IMR-90 (cell line): Measurements from ENCODE around the gene DGKB. TPM values are rescaled to one million over a fixed set of nuclear protein-coding genes. Genes with fewer than 3 reads are reported as not detected.

Experiments
- ATAC-seq: fragments of 200-7000 bp; cut with Tn5 transposase; 2 replicates; pipeline ENCODE4 v1.9.1; 2020; ENCODE audit warnings: low read depth, mild to moderate bottlenecking, moderate library complexity
- BruUV-seq: library from RNA; stranded (reverse); fragments of 400-500 nt; replicated peaks from 2 replicates; lab custom pipeline; 2021; lab: Mats Ljungman, UMichigan
- CTCF ChIA-PET: fragments of 300-600 bp; formaldehyde crosslinking; extraction: SDS; loops from one replicate; lab custom pipeline; 2021; ENCODE audit warnings: antibody characterized with exemption; lab: Yijun Ruan, JAX
- POLR2A ChIA-PET: fragments of 300-600 bp; sonication (Branson Sonifier 250); formaldehyde crosslinking; loops from one replicate; lab custom pipeline; 2022; ENCODE audit warnings: antibody characterized with exemption; ENCODE audit not compliant: unreplicated experiment; lab: Charles Lee
- DNase-seq: peaks from one replicate; pipeline ENCODE4 v3.0.0; 2013
- H2AFZ ChIP-seq: replicated peaks from 2 replicates; pipeline ENCODE3; 2013; ENCODE audit warnings: low read length, mild to moderate bottlenecking; ENCODE audit not compliant: poor library complexity
- H2AK5ac ChIP-seq: 2 replicates; pipeline ENCODE4 v1.6.1; 2013; ENCODE audit warnings: low read depth, low read length, inconsistent platforms
- H2AK9ac ChIP-seq: replicated peaks from 2 replicates; pipeline ENCODE3; 2013; ENCODE audit warnings: mild to moderate bottlenecking, low read depth, low read length, moderate library complexity; ENCODE audit not compliant: poor library complexity
- H2BK120ac ChIP-seq: 2 replicates; pipeline ENCODE4 v1.6.1; 2013; ENCODE audit warnings: low read depth, low read length, inconsistent platforms
- H2BK15ac ChIP-seq: 3 replicates; pipeline ENCODE4 v1.6.1; 2013; ENCODE audit warnings: low read depth, low read length, inconsistent platforms
- H2BK20ac ChIP-seq: 2 replicates; pipeline ENCODE4 v1.6.1; 2013; ENCODE audit warnings: low read depth, mild to moderate bottlenecking, inconsistent platforms, low read length, moderate library complexity
- H2BK5ac ChIP-seq: 2 replicates; pipeline ENCODE4 v1.6.1; 2013; ENCODE audit warnings: mild to moderate bottlenecking, low read depth, low read length, inconsistent platforms; ENCODE audit not compliant: poor library complexity, severe bottlenecking
- H3K14ac ChIP-seq: replicated peaks from 2 replicates; pipeline ENCODE4 v1.6.1; 2013; ENCODE audit warnings: low read depth, low read length, inconsistent platforms
- H3K18ac ChIP-seq: 2 replicates; pipeline ENCODE4 v1.6.1; 2013; ENCODE audit warnings: low read depth, low read length, control low read depth
- H3K23ac ChIP-seq: 2 replicates; pipeline ENCODE4 v1.6.1; 2013; ENCODE audit warnings: low read depth, low read length, inconsistent platforms
- H3K27ac ChIP-seq: 2 replicates; pipeline ENCODE4 v1.5.1; 2013; ENCODE audit warnings: mild to moderate bottlenecking, control low read depth, low read length; ENCODE audit not compliant: insufficient read depth
- H3K27me3 ChIP-seq: 2 replicates; pipeline ENCODE4 v1.6.1; 2013; ENCODE audit warnings: low read length; ENCODE audit not compliant: control insufficient read depth, insufficient read depth
- H3K36me3 ChIP-seq: 2 replicates; pipeline ENCODE4 v1.6.1; 2013; ENCODE audit warnings: low read length, mixed read lengths; ENCODE audit not compliant: control insufficient read depth, insufficient read depth
- H3K4ac ChIP-seq: 2 replicates; pipeline ENCODE4 v1.6.1; 2013; ENCODE audit warnings: low read depth, low read length, inconsistent platforms
- H3K4me1 ChIP-seq: 2 replicates; pipeline ENCODE4 v1.6.1; 2013; ENCODE audit warnings: low read length, mixed read lengths; ENCODE audit not compliant: control insufficient read depth, insufficient read depth
- H3K4me2 ChIP-seq: 2 replicates; pipeline ENCODE4 v1.6.1; 2013; ENCODE audit warnings: low read depth, mild to moderate bottlenecking, control low read depth, low read length, moderate library complexity
- H3K4me3 ChIP-seq: 2 replicates; pipeline ENCODE4 v1.5.1; 2013; ENCODE audit warnings: low read depth, mild to moderate bottlenecking, control low read depth, low read length, moderate library complexity; ENCODE audit not compliant: insufficient read depth
- H3K56ac ChIP-seq: 2 replicates; pipeline ENCODE4 v1.6.1; 2013; ENCODE audit warnings: low read length, inconsistent platforms; ENCODE audit not compliant: insufficient read depth; ENCODE audit errors: extremely low read depth
- H3K79me1 ChIP-seq, 2 experiments: 2 replicates each; pipeline ENCODE4 v1.6.1; 2013; ENCODE audit warnings: low read length in 2 of 2, inconsistent platforms in 1 of 2, low read depth in 1 of 2
- H3K9ac ChIP-seq: 2 replicates; pipeline ENCODE4 v1.6.1; 2013; ENCODE audit warnings: low read depth, low read length, control low read depth
- H3K9me1 ChIP-seq: 2 replicates; pipeline ENCODE4 v1.6.1; 2013; ENCODE audit warnings: low read length, inconsistent platforms; ENCODE audit not compliant: insufficient read depth
- H3K9me3 ChIP-seq: 2 replicates; pipeline ENCODE4 v1.6.1; 2013; ENCODE audit warnings: low read length; ENCODE audit not compliant: control insufficient read depth, insufficient read depth
- H4K20me1 ChIP-seq: 2 replicates; pipeline ENCODE4 v1.6.1; 2013; ENCODE audit warnings: low read length, inconsistent platforms; ENCODE audit not compliant: insufficient read depth
- H4K5ac ChIP-seq: 2 replicates; pipeline ENCODE4 v1.6.1; 2013; ENCODE audit warnings: mild to moderate bottlenecking, low read depth, low read length, control low read depth
- H4K8ac ChIP-seq, 2 experiments: 2 replicates each; pipeline ENCODE4 v1.6.1; 2013; ENCODE audit warnings: low read depth in 2 of 2, low read length in 2 of 2, control low read depth in 1 of 2, inconsistent platforms in 1 of 2
- H4K91ac ChIP-seq: 2 replicates; pipeline ENCODE4 v1.6.1; 2013; ENCODE audit warnings: low read depth, low read length, inconsistent platforms; ENCODE audit not compliant: insufficient read depth
- BHLHE40 ChIP-seq: fragments of 150-350 bp; IDR thresholded peaks from 2 replicates; pipeline ENCODE4 v1.6.1; 2016; ENCODE audit warnings: mild to moderate bottlenecking, low read depth, low read length
- CEBPB ChIP-seq: IDR thresholded peaks from 2 replicates; pipeline ENCODE4 v1.6.1; 2012; ENCODE audit warnings: low read depth, low read length, improper control_type of control experiment
- CHD1 ChIP-seq: IDR thresholded peaks from 2 replicates; pipeline ENCODE4 v1.6.1; 2012; ENCODE audit warnings: low read depth, low read length, improper control_type of control experiment
- ELK1 ChIP-seq: fragments of 150-350 bp; IDR thresholded peaks from 2 replicates; pipeline ENCODE4 v1.6.1; 2016; ENCODE audit warnings: low read depth, mild to moderate bottlenecking, low read length, moderate library complexity, borderline replicate concordance
- FOS ChIP-seq: fragments of 150-350 bp; IDR thresholded peaks from 2 replicates; pipeline ENCODE4 v1.6.1; 2016; ENCODE audit warnings: low read depth, low read length
- MAFK ChIP-seq: IDR thresholded peaks from 2 replicates; pipeline ENCODE4 v1.6.1; 2012; ENCODE audit warnings: low read depth, low read length, improper control_type of control experiment
- MAZ ChIP-seq: IDR thresholded peaks from 2 replicates; pipeline ENCODE4 v1.6.1; 2012; ENCODE audit warnings: low read depth, mild to moderate bottlenecking, low read length, improper control_type of control experiment, moderate library complexity, borderline replicate concordance
- MXI1 ChIP-seq: IDR thresholded peaks from 2 replicates; pipeline ENCODE4 v1.6.1; 2012; ENCODE audit warnings: low read depth, mild to moderate bottlenecking, low read length, moderate library complexity, borderline replicate concordance
- NFE2L2 ChIP-seq: fragments of 150-350 bp; IDR thresholded peaks from 2 replicates; pipeline ENCODE4 v1.6.1; 2016; ENCODE audit warnings: low read depth, mild to moderate bottlenecking, low read length
- POLR2A ChIP-seq: IDR thresholded peaks from 2 replicates; pipeline ENCODE4 v1.6.1; 2012; ENCODE audit warnings: mild to moderate bottlenecking, low read depth, low read length
- RAD21 ChIP-seq: IDR thresholded peaks from 2 replicates; pipeline ENCODE4 v1.6.1; 2012; ENCODE audit warnings: low read length, improper control_type of control experiment
- RCOR1 ChIP-seq: IDR thresholded peaks from 2 replicates; pipeline ENCODE4 v1.6.1; 2012; ENCODE audit warnings: mild to moderate bottlenecking, low read length, improper control_type of control experiment; ENCODE audit not compliant: insufficient replicate concordance
- RFX5 ChIP-seq: IDR thresholded peaks from 2 replicates; pipeline ENCODE4 v1.8.0; 2012; ENCODE audit warnings: low read depth, mild to moderate bottlenecking, low read length, moderate library complexity
- SMC3 ChIP-seq: fragments of 150-350 bp; IDR thresholded peaks from 2 replicates; pipeline ENCODE4 v1.6.1; 2016; ENCODE audit warnings: low read depth, mild to moderate bottlenecking, antibody characterized with exemption, low read length, moderate library complexity
- USF2 ChIP-seq: fragments of 150-350 bp; IDR thresholded peaks from 2 replicates; pipeline ENCODE4 v1.6.1; 2017; ENCODE audit warnings: mild to moderate bottlenecking, antibody characterized with exemption, low read length, low read depth
- WGBS, 2 experiments: methylation state at CpG; one replicate each; pipeline versions ENCODE4 v1.1.5 to v1.1.7; 2013; ENCODE audit warnings: missing lambda C conversion rate in 2 of 2; ENCODE audit not compliant: insufficient read length in 1 of 2; ENCODE audit errors: extremely low coverage in 2 of 2; 5-methylcytosine and 5-hydroxymethylcytosine counted together
- dilution Hi-C: fragments of 300-500 bp; cut with HindIII; formaldehyde crosslinking; loops from one replicate; pipeline ENCODE4 v1.14.3; 2018; ENCODE audit warnings: low sequenced_read_pairs; ENCODE audit not compliant: unreplicated experiment
- in situ Hi-C: fragments of 300-500 bp; cut with MboI; formaldehyde crosslinking; loops from 3 replicates; pipeline ENCODE4 v1.14.3; 2019; ENCODE audit warnings: low sequenced_read_pairs, inconsistent platforms, mixed read lengths
- intact Hi-C: fragments of 100-400 bp; cut with micrococcal nuclease; formaldehyde crosslinking; loops from 2 replicates; pipeline ENCODE4 v1.10.0; 2022
- polyA plus RNA-seq, 3 experiments: library from polyadenylated mRNA; depleted of rRNA; stranded (reverse); fragments of >200 nt; gene quantifications; 2 replicates each; pipeline ENCODE4 v1.2.3, GENCODE V29; 2012; ENCODE audit warnings: low replicate concordance in 1 of 3
- total RNA-seq: library from RNA; depleted of rRNA; stranded (reverse); fragments of >200 nt; gene quantifications from 2 replicates; pipeline ENCODE4 v1.2.3, GENCODE V29; 2012
- TF ChIP-seq, protein P1 (sequence below): conservative IDR thresholded peaks from 2 replicates; pipeline ENCODE4 v1.5.1; 2012; ENCODE audit warnings: mild to moderate bottlenecking, low read depth, low read length, improper control_type of control experiment

DGKB gene
- total and polyA plus RNA-seq, 2 of the 4 experiments (the other 2 are of a cell fraction), result not detected

- H3K4ac ChIP-seq, result no peak overlapping the region
- CTCF ChIA-PET, result no interaction called here
Measured at GRCh38 chr7:14293434-14293833, 609.1 kb downstream of the DGKB start.

More at GRCh38 chr7:14293434-14293833, 609.1 kb downstream of the DGKB start:
- Histone ChIP-seq H3K23ac (no peak overlapping the region), H4K91ac (no peak overlapping the region), H2BK5ac (no peak overlapping the region), H3K79me1 (no peaks in the 10 kb centered on the region), H3K27ac (no peak overlapping the region), H3K9me1 (no peaks in the 10 kb centered on the region), H3K18ac (no peak overlapping the region), H2AK5ac (no peak overlapping the region), H2BK120ac (no peak overlapping the region), H3K4me3 (no peak overlapping the region), H3K9ac (no peak overlapping the region), H3K14ac (no peak overlapping the region), H4K20me1 (no peaks in the 10 kb centered on the region), H3K56ac (no peak overlapping the region), H2BK15ac (no peak overlapping the region), H2AFZ (no peak overlapping the region), H4K5ac (no peak overlapping the region), H3K9me3 (no peaks in the 10 kb centered on the region), H4K8ac (no peak overlapping the region), H2BK20ac (no peak overlapping the region), H3K4me1 (no peaks in the 10 kb centered on the region), H2AK9ac (no peak overlapping the region), H3K27me3 (no peaks in the 10 kb centered on the region), H3K36me3 (no peaks in the 10 kb centered on the region), H3K4me2 (no peak overlapping the region)
- POLR2A ChIA-PET, result no interaction called here
- dilution Hi-C loops (no loop called here), in situ Hi-C loops (no loop called here), intact Hi-C loops (no loop called here)
- ATAC-seq (no peak), DNase-seq (no peak)
- no peak for TF ChIP-seq BHLHE40
- TF ChIP-seq POLR2A, result no peak
- no peak for TF ChIP-seq ELK1
- TF ChIP-seq CHD1, result no peak
- TF ChIP-seq MXI1, result no peak
- TF ChIP-seq FOS, result no peak
- TF ChIP-seq, protein P1, sequence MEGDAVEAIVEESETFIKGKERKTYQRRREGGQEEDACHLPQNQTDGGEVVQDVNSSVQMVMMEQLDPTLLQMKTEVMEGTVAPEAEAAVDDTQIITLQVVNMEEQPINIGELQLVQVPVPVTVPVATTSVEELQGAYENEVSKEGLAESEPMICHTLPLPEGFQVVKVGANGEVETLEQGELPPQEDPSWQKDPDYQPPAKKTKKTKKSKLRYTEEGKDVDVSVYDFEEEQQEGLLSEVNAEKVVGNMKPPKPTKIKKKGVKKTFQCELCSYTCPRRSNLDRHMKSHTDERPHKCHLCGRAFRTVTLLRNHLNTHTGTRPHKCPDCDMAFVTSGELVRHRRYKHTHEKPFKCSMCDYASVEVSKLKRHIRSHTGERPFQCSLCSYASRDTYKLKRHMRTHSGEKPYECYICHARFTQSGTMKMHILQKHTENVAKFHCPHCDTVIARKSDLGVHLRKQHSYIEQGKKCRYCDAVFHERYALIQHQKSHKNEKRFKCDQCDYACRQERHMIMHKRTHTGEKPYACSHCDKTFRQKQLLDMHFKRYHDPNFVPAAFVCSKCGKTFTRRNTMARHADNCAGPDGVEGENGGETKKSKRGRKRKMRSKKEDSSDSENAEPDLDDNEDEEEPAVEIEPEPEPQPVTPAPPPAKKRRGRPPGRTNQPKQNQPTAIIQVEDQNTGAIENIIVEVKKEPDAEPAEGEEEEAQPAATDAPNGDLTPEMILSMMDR, result no peak
- TF ChIP-seq RAD21, result no peak
- no peak for TF ChIP-seq CEBPB
- TF ChIP-seq NFE2L2, result no peak
- TF ChIP-seq MAZ, result no peak
- no peak for TF ChIP-seq RCOR1
- TF ChIP-seq RFX5, result no peak
- TF ChIP-seq SMC3, result no peak
- no peak for TF ChIP-seq MAFK
- no peak for TF ChIP-seq USF2
- no TSS peak for BruUV-seq
- WGBS, 2 experiments, result no CpG with 5 or more reads among the region's 2 CpGs
